Progenitor cell of endocrine pancreas (in vitro differentiated cells): ENCODE results near the gene FANK1. TPM values are rescaled to one million over a fixed set of nuclear protein-coding genes. Genes with fewer than 3 reads are reported as not detected.

Experiments
- DNase-seq: peaks from one replicate; pipeline ENCODE4 v3.0.0; 2021; ENCODE audit warnings: low spot score; ENCODE audit not compliant: unreplicated experiment
- H3K27ac Mint-ChIP-seq: 2 replicates; pipeline ENCODE4 v1.8.0; 2021; ENCODE audit warnings: mild to moderate bottlenecking, moderate library complexity, mixed read lengths
- H3K27me3 Mint-ChIP-seq: 2 replicates; pipeline ENCODE4 v1.8.0; 2021; ENCODE audit warnings: mixed read lengths
- H3K36me3 Mint-ChIP-seq: 2 replicates; pipeline ENCODE4 v1.8.0; 2022; ENCODE audit warnings: mixed read lengths; ENCODE audit not compliant: insufficient read depth
- H3K4me1 Mint-ChIP-seq: 2 replicates; pipeline ENCODE4 v1.8.0; 2021; ENCODE audit warnings: low read depth, mixed read lengths
- H3K4me3 Mint-ChIP-seq: 2 replicates; pipeline ENCODE4 v1.8.0; 2021; ENCODE audit warnings: low read depth, mild to moderate bottlenecking, moderate library complexity, mixed read lengths
- H3K9me3 Mint-ChIP-seq: 2 replicates; pipeline ENCODE4 v1.8.0; 2021; ENCODE audit warnings: low read depth, mixed read lengths
- total RNA-seq: library from RNA; stranded (reverse); gene quantifications from 2 replicates; pipeline ENCODE4 v1.2.1, GENCODE V29; 2021
- TF ChIP-seq, protein P1 (sequence below): fragments of 200-600 bp; sonication (generic); IDR thresholded peaks from one replicate; pipeline ENCODE4 v1.5.0; 2021; ENCODE audit warnings: antibody characterized with exemption, mild to moderate bottlenecking; ENCODE audit not compliant: unreplicated experiment

FANK1 gene
- total RNA-seq, 1 donor from 2014 or later: 3.2 TPM

DNA sequence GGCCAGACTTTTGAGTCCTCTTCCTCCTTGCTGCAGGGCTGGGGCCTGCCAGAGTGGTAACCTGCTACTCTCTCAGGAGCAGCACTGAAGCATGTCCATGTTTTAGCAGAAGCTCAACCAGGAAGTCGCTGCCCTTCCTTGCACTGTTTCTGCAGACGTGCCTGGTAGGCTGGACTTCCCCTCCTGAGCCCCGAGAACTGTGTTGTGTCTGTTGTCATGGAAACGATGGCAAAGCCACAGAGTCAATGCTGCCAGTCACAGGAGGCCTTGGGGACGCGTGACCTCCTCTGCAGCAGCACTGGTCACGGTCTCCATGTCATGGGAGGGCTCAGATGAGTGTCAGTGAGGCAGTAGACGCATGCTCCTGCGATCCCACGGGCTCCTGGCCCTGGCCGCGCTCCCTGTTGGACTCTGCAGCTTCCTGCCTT, 145.5 kb downstream of the FANK1 start:
- DNase-seq: no peak
- H3K27me3 Mint-ChIP-seq: no peaks in the 10 kb centered on the region
- H3K27ac Mint-ChIP-seq: peak overlapping the region; percentile 76
- no peaks in the 10 kb centered on the region for H3K36me3 Mint-ChIP-seq
- H3K9me3 Mint-ChIP-seq: no peaks in the 10 kb centered on the region
- H3K4me3 Mint-ChIP-seq: no peak overlapping the region
- TF ChIP-seq, protein P1, sequence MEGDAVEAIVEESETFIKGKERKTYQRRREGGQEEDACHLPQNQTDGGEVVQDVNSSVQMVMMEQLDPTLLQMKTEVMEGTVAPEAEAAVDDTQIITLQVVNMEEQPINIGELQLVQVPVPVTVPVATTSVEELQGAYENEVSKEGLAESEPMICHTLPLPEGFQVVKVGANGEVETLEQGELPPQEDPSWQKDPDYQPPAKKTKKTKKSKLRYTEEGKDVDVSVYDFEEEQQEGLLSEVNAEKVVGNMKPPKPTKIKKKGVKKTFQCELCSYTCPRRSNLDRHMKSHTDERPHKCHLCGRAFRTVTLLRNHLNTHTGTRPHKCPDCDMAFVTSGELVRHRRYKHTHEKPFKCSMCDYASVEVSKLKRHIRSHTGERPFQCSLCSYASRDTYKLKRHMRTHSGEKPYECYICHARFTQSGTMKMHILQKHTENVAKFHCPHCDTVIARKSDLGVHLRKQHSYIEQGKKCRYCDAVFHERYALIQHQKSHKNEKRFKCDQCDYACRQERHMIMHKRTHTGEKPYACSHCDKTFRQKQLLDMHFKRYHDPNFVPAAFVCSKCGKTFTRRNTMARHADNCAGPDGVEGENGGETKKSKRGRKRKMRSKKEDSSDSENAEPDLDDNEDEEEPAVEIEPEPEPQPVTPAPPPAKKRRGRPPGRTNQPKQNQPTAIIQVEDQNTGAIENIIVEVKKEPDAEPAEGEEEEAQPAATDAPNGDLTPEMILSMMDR: no peak
- H3K4me1 Mint-ChIP-seq: peaks cover 7% of the 10 kb centered on the region

DNA sequence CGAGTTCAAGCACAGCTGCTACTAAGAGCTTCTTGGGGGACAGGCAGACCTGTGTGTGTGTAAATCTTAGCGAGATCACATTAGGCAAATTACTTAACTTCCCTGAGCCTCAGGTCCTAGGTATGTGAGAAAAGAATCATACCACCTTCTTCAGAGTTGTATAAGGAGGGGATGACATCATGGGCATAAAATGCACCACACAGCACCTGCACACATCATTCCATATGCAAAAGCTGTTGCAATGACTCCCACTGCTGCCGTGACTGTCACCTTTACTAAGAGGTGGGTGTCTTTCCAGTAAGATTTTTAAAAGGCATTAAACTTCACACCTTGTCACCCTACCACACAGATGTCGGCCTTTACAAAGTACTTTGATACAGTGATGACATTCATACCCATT, 146.0 kb downstream of the FANK1 start:
- Mint-ChIP-seq H3K4me3 (no peak overlapping the region), H3K27ac (peak overlapping the region; percentile 76), H3K4me1 (peaks cover 7% of the 10 kb centered on the region), H3K9me3 (no peaks in the 10 kb centered on the region), H3K27me3 (no peaks in the 10 kb centered on the region), H3K36me3 (no peaks in the 10 kb centered on the region)
- TF ChIP-seq, protein P1: no peak
- DNase-seq: no peak

DNA sequence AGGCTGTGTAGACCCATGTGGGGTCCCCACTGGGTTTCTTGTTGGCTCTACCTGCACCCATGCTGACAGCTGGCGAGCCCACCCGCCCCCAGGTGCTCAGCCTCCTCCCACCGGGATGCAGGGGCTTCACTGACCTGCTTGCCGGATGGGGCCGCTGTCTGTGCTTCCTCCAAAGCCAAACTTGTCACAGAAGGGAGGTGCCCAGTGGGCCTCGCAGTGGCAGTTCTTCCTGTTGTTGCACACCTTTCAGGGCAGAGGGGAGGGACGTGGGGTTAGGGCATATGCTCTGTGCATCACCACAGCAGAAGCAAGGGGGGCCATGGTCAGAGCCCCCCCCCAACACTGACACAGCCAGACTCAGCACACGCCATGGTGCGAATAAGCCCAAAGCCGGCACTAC, 146.5 kb downstream of the FANK1 start:
- H3K4me3 Mint-ChIP-seq: no peak overlapping the region
- H3K4me1 Mint-ChIP-seq: peaks cover 7% of the 10 kb centered on the region
- no peaks in the 10 kb centered on the region for H3K27me3 Mint-ChIP-seq
- no peaks in the 10 kb centered on the region for H3K36me3 Mint-ChIP-seq
- DNase-seq: no peak
- H3K9me3 Mint-ChIP-seq: no peaks in the 10 kb centered on the region
- TF ChIP-seq, protein P1: no peak
- no peak overlapping the region for H3K27ac Mint-ChIP-seq

DNA sequence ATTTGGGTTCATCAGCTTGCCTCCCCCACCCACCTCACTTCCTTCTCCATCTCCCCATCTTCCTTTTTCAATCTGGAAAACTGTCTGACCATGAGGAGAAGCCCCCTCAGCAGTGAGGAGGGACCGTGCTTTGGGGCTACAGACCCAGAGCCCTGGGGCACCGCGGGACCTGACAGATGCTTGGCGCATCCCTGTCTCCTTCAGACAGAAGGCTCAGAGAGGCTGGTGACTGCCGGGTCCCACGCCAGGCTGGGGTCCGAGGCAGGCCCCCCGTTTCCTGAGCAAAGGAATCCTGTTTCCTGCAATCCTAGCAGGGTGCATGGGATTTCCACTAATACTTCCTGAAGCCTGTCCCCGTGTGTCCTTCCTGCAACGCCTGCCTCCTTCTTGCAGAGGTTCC, 147.0 kb downstream of the FANK1 start:
- Mint-ChIP-seq H3K27ac (no peak overlapping the region), H3K4me1 (peaks cover 7% of the 10 kb centered on the region), H3K9me3 (no peaks in the 10 kb centered on the region), H3K27me3 (no peaks in the 10 kb centered on the region), H3K4me3 (no peak overlapping the region), H3K36me3 (no peaks in the 10 kb centered on the region)
- DNase-seq: no peak
- TF ChIP-seq, protein P1: no peak

DNA sequence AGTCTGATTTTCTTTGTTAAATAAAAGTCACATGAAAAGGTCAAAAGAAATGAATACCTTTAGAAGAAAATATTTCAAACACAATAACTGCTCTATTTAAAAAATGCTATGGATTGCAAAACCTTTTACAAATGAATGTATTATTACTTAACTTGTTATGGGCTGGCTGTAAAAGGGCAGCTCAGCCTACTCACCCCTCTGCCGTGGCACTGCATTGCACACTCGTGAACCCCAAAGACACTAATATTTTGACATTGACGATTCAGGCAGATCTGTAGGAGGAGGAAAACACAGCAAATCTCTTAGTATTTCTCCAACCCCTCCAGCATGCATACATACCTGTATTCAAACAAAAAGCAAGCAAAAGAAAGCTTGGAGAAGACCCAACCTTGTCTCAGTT, 149.5 kb downstream of the FANK1 start:
- Mint-ChIP-seq H3K27ac (no peak overlapping the region), H3K27me3 (peaks cover 6% of the 10 kb centered on the region), H3K36me3 (no peaks in the 10 kb centered on the region), H3K4me3 (no peak overlapping the region), H3K9me3 (no peaks in the 10 kb centered on the region), H3K4me1 (peaks cover 7% of the 10 kb centered on the region)
- no peak for DNase-seq
- TF ChIP-seq, protein P1: no peak
